H1 (cell line): Measurements from ENCODE around the gene SLC25A26. TPM values are rescaled to one million over a fixed set of nuclear protein-coding genes. Genes with fewer than 3 reads are reported as not detected.

Source experiments
- BACH1 ChIP-seq: IDR thresholded peaks from 2 replicates; pipeline ENCODE4 v1.6.1; 2012; ENCODE audit warnings: low read length, improper control_type of control experiment
- RXRA ChIP-seq: IDR thresholded peaks from 2 replicates; pipeline ENCODE4 v1.6.1; 2011; ENCODE audit warnings: low read depth, mild to moderate bottlenecking, low read length, moderate library complexity; ENCODE audit not compliant: insufficient read depth
- polyA plus RNA-seq, 7 experiments: library from polyadenylated mRNA; depleted of rRNA in 3 of 7; stranded (reverse) in 5 of 7; unstranded in 2 of 7; fragments of >200 nt in 5 of 7; fragments of 200-250 nt in 2 of 7; gene quantifications; 1 replicate in 5 of 7; 2 replicates in 1 of 7; 4 replicates in 1 of 7; pipeline versions ENCODE4 v1.2.1 to v1.2.3, GENCODE V29; 2011 to 2013; ENCODE audit warnings: missing spikeins in 2 of 7, mixed read lengths in 2 of 7
- total RNA-seq: library from RNA; stranded (reverse); fragmentation: NEBNext Ultra II Directional; extraction: Animal tissue kit (Norgen Biotek cat#: 25700); gene quantifications from 2 replicates; pipeline ENCODE4 v1.2.1, GENCODE V29; 2021

SLC25A26 gene
- total and polyA plus RNA-seq, 2 of the 8 experiments (the other 6 are each of a cell fraction or from before 2014, with no cell fraction given): 30.0 to 37.0 TPM

DNA sequence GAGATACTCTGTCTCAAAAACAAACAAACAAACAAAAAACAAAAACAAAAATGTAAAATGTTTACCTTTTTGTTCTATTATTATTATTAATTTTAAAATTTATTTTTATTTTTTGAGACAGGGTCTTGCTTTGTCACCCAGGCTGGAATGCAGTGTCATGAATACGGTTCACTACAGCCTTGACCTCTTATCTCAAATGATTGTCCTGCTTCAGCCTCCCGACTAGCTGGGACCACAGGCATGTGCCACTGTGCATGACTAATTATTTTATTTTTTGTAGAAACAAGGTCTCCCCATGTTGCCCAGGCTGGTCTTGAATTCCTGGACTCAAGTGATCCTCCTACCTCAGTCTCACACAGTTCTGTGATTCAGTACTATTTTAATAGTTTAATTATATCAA lies 5.7 kb upstream of the SLC25A26 start (continued):
- TF ChIP-seq RXRA (no peak), BACH1 (no peak)
